GM18870 (cell line): ENCODE measurements around the gene NCAN.
"Not testable (repeated sequence)": the region's sequence is repeated elsewhere in the genome, so short reads cannot be mapped to it uniquely, and the experiment has no call there.

Experiments
- ATAC-seq: cut with Tn5 transposase; IDR thresholded peaks from one replicate; pipeline ENCODE4 v1.9.1; 2021; ENCODE audit warnings: moderate library complexity; ENCODE audit not compliant: unreplicated experiment

Gene NCAN

GRCh38 chr19:19192910-19193423 lies 18.8 kb upstream of the NCAN start:
- ATAC-seq = no peak

- no peak for ATAC-seq
Observed at GRCh38 chr19:19193926-19194325, 17.8 kb upstream of the NCAN start.

- no peak for ATAC-seq
Observed at GRCh38 chr19:19201697-19202630, 9.8 kb upstream of the NCAN start.

GRCh38 chr19:19202707-19203011 lies 9.1 kb upstream of the NCAN start:
- ATAC-seq = no peak

GRCh38 chr19:19203012-19203856 lies 8.5 kb upstream of the NCAN start, which contains the start of gene NR2C2AP:
Gene NR2C2AP, minus strand, starts transcription at chr19:19203414. Its CDS starts 354 bp downstream, at chr19:19203060.
- ATAC-seq = no peak

GRCh38 chr19:19204181-19204580 lies 7.6 kb upstream of the NCAN start:
- ATAC-seq = no peak

- ATAC-seq = no peak
Observed at GRCh38 chr19:19205416-19206410, 6.0 kb upstream of the NCAN start.

- no peak for ATAC-seq
Observed at GRCh38 chr19:19206938-19207337, 4.8 kb upstream of the NCAN start.

GRCh38 chr19:19207637-19208572 lies 3.9 kb upstream of the NCAN start:
- no peak for ATAC-seq

GRCh38 chr19:19209372-19209771 lies 2.4 kb upstream of the NCAN start:
- no peak for ATAC-seq

GRCh38 chr19:19212916-19213315 lies 1.2 kb downstream of the NCAN start:
- no peak for ATAC-seq

- ATAC-seq = no peak
Observed at GRCh38 chr19:19213426-19214158, 1.8 kb downstream of the NCAN start.

GRCh38 chr19:19214159-19214490 lies 2.4 kb downstream of the NCAN start:
- no peak for ATAC-seq

GRCh38 chr19:19214892-19215291 lies 3.1 kb downstream of the NCAN start:
- no peak for ATAC-seq

GRCh38 chr19:19215792-19216191 lies 4.0 kb downstream of the NCAN start:
- ATAC-seq = no peak

GRCh38 chr19:19217099-19217498 lies 5.3 kb downstream of the NCAN start:
- ATAC-seq = no peak

- no peak for ATAC-seq
Observed at GRCh38 chr19:19218911-19219310, 7.2 kb downstream of the NCAN start.

GRCh38 chr19:19221000-19221399 lies 9.2 kb downstream of the NCAN start:
- not testable (repeated sequence) for ATAC-seq

- ATAC-seq = no peak
Observed at GRCh38 chr19:19223060-19223459, 11.3 kb downstream of the NCAN start.
